Suprapubic skin (tissue), 3 donors: Measurements from ENCODE around the gene ST3GAL4.

Source experiments
- POLR2A ChIP-seq, 2 donors: fragments of 450-650 bp; IDR thresholded peaks; one replicate each; pipeline ENCODE4 v1.6.1; 2017; ENCODE audit warnings: antibody characterized with exemption in 2 of 2, mild to moderate bottlenecking in 2 of 2, moderate library complexity in 2 of 2
- TF ChIP-seq, protein P1 (sequence below), 2 donors: fragments of 200-600 bp in 1 of 2; fragments of 450-650 bp in 1 of 2; sonication (generic) in 1 of 2; IDR thresholded peaks; one replicate each; pipeline ENCODE4 v1.5.1; 2016 to 2019; ENCODE audit warnings: antibody characterized with exemption in 2 of 2, mild to moderate bottlenecking in 1 of 2, moderate library complexity in 1 of 2

DNA sequence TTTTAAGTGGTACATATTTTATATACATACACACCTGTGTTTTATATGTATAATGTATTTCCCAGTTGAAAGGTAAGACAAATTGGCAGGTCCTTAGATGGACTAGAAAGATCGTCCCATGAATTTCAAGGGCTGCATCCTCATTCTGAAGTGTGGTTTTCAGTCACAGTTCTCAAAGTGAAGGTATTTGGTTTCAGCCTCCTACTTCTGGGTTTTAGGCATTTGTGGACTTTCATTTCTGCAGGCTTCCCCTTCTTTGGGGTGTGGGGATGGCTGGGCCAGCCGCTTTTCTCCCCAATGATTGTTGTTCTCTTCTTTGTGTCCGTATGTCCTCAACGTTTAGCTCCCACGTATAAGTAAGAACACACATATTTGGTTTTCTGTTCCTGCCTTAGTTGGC lies 41.7 kb upstream of the ST3GAL4 start:
- TF ChIP-seq, protein P1, sequence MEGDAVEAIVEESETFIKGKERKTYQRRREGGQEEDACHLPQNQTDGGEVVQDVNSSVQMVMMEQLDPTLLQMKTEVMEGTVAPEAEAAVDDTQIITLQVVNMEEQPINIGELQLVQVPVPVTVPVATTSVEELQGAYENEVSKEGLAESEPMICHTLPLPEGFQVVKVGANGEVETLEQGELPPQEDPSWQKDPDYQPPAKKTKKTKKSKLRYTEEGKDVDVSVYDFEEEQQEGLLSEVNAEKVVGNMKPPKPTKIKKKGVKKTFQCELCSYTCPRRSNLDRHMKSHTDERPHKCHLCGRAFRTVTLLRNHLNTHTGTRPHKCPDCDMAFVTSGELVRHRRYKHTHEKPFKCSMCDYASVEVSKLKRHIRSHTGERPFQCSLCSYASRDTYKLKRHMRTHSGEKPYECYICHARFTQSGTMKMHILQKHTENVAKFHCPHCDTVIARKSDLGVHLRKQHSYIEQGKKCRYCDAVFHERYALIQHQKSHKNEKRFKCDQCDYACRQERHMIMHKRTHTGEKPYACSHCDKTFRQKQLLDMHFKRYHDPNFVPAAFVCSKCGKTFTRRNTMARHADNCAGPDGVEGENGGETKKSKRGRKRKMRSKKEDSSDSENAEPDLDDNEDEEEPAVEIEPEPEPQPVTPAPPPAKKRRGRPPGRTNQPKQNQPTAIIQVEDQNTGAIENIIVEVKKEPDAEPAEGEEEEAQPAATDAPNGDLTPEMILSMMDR (IDR thresholded peaks at IDR 0.05): no peak
- no peak for TF ChIP-seq POLR2A (IDR thresholded peaks at IDR 0.05)
